Measurements from ENCODE around the gene SLC9A3.

The SLC9A3 gene

DNA sequence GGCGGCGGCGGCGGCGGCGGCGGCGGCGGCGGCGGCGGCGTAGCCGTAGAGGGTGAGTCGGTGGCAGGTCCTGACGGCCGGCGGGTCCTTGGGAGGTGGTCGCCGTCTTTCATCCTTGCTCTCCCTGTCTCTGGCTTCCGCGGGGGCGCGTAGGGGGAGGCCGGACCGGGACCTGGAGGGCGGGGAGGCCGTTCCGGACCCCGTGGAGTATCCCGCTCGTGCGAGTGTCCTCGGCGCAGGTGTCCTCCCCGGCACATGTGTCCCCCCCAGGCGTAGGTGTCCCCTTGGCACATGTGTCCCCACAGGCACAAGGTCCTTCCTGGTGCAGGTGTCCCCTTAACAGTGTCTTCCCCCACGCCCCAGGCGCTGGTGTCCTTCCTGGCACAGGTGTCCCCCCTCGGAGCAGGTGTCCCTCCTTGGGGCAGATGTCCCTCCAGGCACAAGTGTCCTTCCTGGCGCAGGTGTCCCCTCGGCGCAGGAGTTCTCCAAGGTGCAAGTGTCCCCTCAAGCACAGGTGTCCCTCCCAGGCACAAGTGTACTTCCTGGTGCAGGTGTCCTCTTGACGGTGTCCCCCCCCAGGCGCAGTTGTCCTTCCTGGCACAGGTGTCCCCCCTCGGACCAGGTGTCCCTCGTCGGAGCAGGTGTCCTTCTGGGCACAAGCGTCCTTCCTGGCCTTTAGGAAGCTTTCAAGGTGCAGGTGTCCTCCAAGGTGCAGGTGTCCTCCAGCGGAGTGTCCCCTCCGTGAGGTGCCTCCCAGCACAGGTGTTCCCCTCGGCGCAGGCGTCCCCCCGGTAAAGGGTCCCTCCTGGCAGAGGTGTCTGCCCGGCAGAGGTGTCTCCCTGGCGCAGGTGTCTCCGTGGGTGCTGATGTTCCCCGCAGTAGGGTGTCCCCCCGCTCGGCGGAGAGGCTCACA, 80.8 kb downstream of the SLC9A3 start:
- Histone ChIP-seq H3K4me3 (ENCODE audit: low read depth, low read length) (peak overlapping the region; percentile 89), H3K79me2 (ENCODE audit: control insufficient read depth, insufficient read depth, low read length, poor library complexity) (peaks cover 14% of the 10 kb centered on the region), H2BK5ac (ENCODE audit: low read depth, low read length, poor library complexity) (no peak overlapping the region), H3K18ac (ENCODE audit: low read length) (peak overlapping the region; percentile 91), H4K91ac (ENCODE audit: low read depth, low read length) (peak overlapping the region; percentile 83), H3K4ac (ENCODE audit: low read depth, low read length) (peak overlapping the region; percentile 95), H4K8ac (ENCODE audit: low read depth, low read length) (peak overlapping the region; percentile 95), H3K4me1 (ENCODE audit: control insufficient read depth in 1 of 2, insufficient read depth in 2 of 2, low read length in 2 of 2) (peaks cover 13 to 14% of the 10 kb centered on the region in 2 experiments), H3K14ac (ENCODE audit: low read length) (peak overlapping the region; percentile 88), H3K27me3 (ENCODE audit: insufficient read depth, low read length) (no peaks in the 10 kb centered on the region), H3K4me2 (ENCODE audit: low read length) (peak overlapping the region; percentile 98), H3K9me3 (ENCODE audit: insufficient read depth, low read depth, low read length) (peaks cover 2% of the 10 kb centered on the region), H2BK120ac (ENCODE audit: insufficient read depth, low read length, poor library complexity) (peak overlapping the region; percentile 90), H2BK12ac (ENCODE audit: low read length) (no peak overlapping the region), H3K36me3 (ENCODE audit: control insufficient read depth in 1 of 2, insufficient read depth in 2 of 2, low read length in 2 of 2) (peaks cover 15 to 16% of the 10 kb centered on the region in 2 experiments), H2AK5ac (ENCODE audit: low read length) (peak overlapping the region; percentile 6), H2AFZ (ENCODE audit: insufficient read depth, low read length, poor library complexity) (peak overlapping the region; percentile 90), H3K9ac (ENCODE audit: low read length) (peak overlapping the region; percentile 95), H3K27ac (ENCODE audit: low read depth, low read length) (no peak overlapping the region), H3K23ac (ENCODE audit: low read length) (no peak overlapping the region), H4K12ac (ENCODE audit: low read depth, low read length) (peak overlapping the region; percentile 46), H3K79me1 (ENCODE audit: low read length) (peaks cover 7% of the 10 kb centered on the region)
- no CpG with 5 or more reads among the region's 62 CpGs for whole genome bisulfite sequencing (ENCODE audit: extremely low coverage, insufficient coverage, insufficient read length)
- DNase-seq = no peak

DNA sequence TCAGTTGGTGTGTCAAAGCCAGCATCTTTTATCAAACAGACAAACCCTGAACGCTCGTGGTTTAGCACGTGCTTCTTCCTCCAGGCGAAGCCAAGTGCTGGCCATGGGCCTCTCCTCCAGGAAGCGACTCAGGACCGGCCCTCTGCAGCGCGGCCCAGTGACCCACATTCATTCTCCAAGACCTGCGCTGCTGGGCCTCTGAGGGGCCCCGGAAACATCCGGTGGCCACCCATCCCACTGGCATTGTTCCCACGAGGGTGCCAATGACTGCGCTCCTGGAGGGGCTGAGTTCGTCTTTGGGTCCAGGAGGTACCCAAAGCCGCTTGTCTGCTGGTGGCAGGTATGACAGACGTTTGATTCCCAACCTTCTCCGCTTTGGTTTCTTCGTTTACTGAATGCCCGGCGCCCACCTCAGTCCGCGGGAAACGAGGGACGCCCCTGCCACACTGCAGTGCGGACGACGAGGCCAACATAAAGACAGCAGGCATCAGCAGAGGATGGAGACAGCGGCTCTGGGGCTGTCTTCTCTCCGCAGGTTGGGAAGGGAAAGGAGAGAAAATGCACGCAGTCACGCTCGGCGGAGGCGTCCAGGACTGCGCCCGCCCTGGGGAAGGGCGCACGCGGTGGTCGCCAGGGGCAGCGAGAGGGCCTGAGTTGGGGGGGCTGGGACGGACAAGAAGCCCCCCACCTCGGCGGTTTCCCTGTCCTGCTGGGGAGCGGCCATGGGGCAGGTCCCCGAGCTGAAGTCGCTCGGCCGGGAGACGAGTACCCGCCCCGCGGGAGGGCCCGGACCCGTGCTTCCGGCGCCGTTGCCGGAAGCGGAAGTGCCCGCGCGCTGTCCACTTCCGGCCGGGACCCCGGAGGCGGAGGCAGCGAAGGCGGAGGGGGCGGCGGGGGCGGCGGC, 81.7 kb downstream of the SLC9A3 start, which contains the start of gene EXOC3:
Gene EXOC3, plus strand, starts transcription at position 842 of the 904 bp plus-strand sequence. CDS start 3,030 bp downstream, outside the sequence.
- peaks cover 13 to 14% of the 10 kb centered on the region in 2 experiments for H3K4me1 ChIP-seq (ENCODE audit: control insufficient read depth in 1 of 2, insufficient read depth in 2 of 2, low read length in 2 of 2)
- DNase-seq = peak; percentile 65 to 80
- H2BK5ac ChIP-seq (ENCODE audit: low read depth, low read length, poor library complexity) = peak within 1 kb of the TSS; percentile 8
- H2AFZ ChIP-seq (ENCODE audit: insufficient read depth, low read length, poor library complexity) = peak within 1 kb of the TSS; percentile 96
- peak within 1 kb of the TSS; percentile 95 for H3K4ac ChIP-seq (ENCODE audit: low read depth, low read length)
- H3K27me3 ChIP-seq (ENCODE audit: insufficient read depth, low read length) = no peaks in the 10 kb centered on the region
- peaks cover 14% of the 10 kb centered on the region for H3K79me2 ChIP-seq (ENCODE audit: control insufficient read depth, insufficient read depth, low read length, poor library complexity)
- peak within 1 kb of the TSS; percentile 86 for H4K91ac ChIP-seq (ENCODE audit: low read depth, low read length)
- peak within 1 kb of the TSS; percentile 2 for H2BK12ac ChIP-seq (ENCODE audit: low read length)
- H3K14ac ChIP-seq (ENCODE audit: low read length) = peak within 1 kb of the TSS; percentile 88
- no CpG with 5 or more reads among the region's 73 CpGs for WGBS (ENCODE audit: extremely low coverage, insufficient coverage, insufficient read length)
- H3K9ac ChIP-seq (ENCODE audit: low read length) = peak within 1 kb of the TSS; percentile 95
- H3K9me3 ChIP-seq (ENCODE audit: insufficient read depth, low read depth, low read length) = no peaks in the 10 kb centered on the region
- H4K12ac ChIP-seq (ENCODE audit: low read depth, low read length) = peak within 1 kb of the TSS; percentile 95
- H3K18ac ChIP-seq (ENCODE audit: low read length) = peak within 1 kb of the TSS; percentile 91
- H3K23ac ChIP-seq (ENCODE audit: low read length) = no peak within 1 kb of the TSS
- H3K79me1 ChIP-seq (ENCODE audit: low read length) = peaks cover 7% of the 10 kb centered on the region
- H4K8ac ChIP-seq (ENCODE audit: low read depth, low read length) = peak within 1 kb of the TSS; percentile 95
- peak within 1 kb of the TSS; percentile 90 for H2BK120ac ChIP-seq (ENCODE audit: insufficient read depth, low read length, poor library complexity)
- peak within 1 kb of the TSS; percentile 98 for H3K4me2 ChIP-seq (ENCODE audit: low read length)
- peak within 1 kb of the TSS; percentile 89 for H3K4me3 ChIP-seq (ENCODE audit: low read depth, low read length)
- peaks cover 6 to 7% of the 10 kb centered on the region in 2 experiments for H3K36me3 ChIP-seq (ENCODE audit: control insufficient read depth in 1 of 2, insufficient read depth in 2 of 2, low read length in 2 of 2)
- peak within 1 kb of the TSS; percentile 66 for H2AK5ac ChIP-seq (ENCODE audit: low read length)
- H3K27ac ChIP-seq (ENCODE audit: low read depth, low read length) = no peak within 1 kb of the TSS

DNA sequence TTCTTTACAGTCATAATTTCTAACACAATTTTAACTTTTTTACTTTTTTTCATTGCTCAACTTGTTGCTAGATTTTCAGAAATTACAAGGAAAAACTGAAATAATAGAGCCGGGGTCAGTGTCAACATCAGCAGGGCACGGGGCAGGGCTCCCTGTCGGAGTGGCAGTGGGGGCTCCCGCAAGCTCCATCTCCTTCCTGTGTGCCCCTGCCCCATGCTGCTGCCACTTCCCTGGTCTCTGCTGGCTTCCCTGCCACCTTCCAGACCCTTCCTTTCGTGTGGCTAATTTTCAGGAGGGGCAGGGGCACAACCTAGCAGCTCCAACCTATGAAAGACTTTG, 82.3 kb downstream of the SLC9A3 start:
- Histone ChIP-seq H3K27ac (ENCODE audit: low read depth, low read length) (no peak overlapping the region), H3K36me3 (ENCODE audit: control insufficient read depth in 1 of 2, insufficient read depth in 2 of 2, low read length in 2 of 2) (peaks cover 1% of the 10 kb centered on the region in 2 experiments), H3K18ac (ENCODE audit: low read length) (peak overlapping the region; percentile 49), H3K9ac (ENCODE audit: low read length) (no peak overlapping the region), H3K27me3 (ENCODE audit: insufficient read depth, low read length) (no peaks in the 10 kb centered on the region), H3K79me1 (ENCODE audit: low read length) (peaks cover 7% of the 10 kb centered on the region), H3K4me2 (ENCODE audit: low read length) (peak overlapping the region; percentile 77), H3K9me3 (ENCODE audit: insufficient read depth, low read depth, low read length) (no peaks in the 10 kb centered on the region), H3K23ac (ENCODE audit: low read length) (no peak overlapping the region), H4K8ac (ENCODE audit: low read depth, low read length) (peak overlapping the region; percentile 92), H3K4me1 (ENCODE audit: control insufficient read depth in 1 of 2, insufficient read depth in 2 of 2, low read length in 2 of 2) (peaks cover 13 to 14% of the 10 kb centered on the region in 2 experiments), H4K91ac (ENCODE audit: low read depth, low read length) (peak overlapping the region; percentile 86), H3K79me2 (ENCODE audit: control insufficient read depth, insufficient read depth, low read length, poor library complexity) (peaks cover 14% of the 10 kb centered on the region), H2BK120ac (ENCODE audit: insufficient read depth, low read length, poor library complexity) (no peak overlapping the region), H3K14ac (ENCODE audit: low read length) (no peak overlapping the region), H2AK5ac (ENCODE audit: low read length) (peak overlapping the region; percentile 65), H3K4me3 (ENCODE audit: low read depth, low read length) (no peak overlapping the region), H3K4ac (ENCODE audit: low read depth, low read length) (no peak overlapping the region), H4K12ac (ENCODE audit: low read depth, low read length) (peak overlapping the region; percentile 95), H2BK5ac (ENCODE audit: low read depth, low read length, poor library complexity) (no peak overlapping the region), H2BK12ac (ENCODE audit: low read length) (no peak overlapping the region), H2AFZ (ENCODE audit: insufficient read depth, low read length, poor library complexity) (no peak overlapping the region)
- no CpG with 5 or more reads among the region's 5 CpGs for WGBS (ENCODE audit: extremely low coverage, insufficient coverage, insufficient read length)
- DNase-seq = no peak
